ENCODE measurements around the gene CTSV.
"Not testable (repeated sequence)": the region's sequence is repeated elsewhere in the genome, so short reads cannot be mapped to it uniquely, and the experiment has no call there.

CTSV gene

GRCh38 chr9:97076238-97076637, 37.3 kb upstream of the CTSV start:
- TF ChIP-seq CTCF (IDR thresholded peaks at IDR 0.05) = no peak
- Histone ChIP-seq H3K27me3 (peaks cover 100% of the 10 kb centered on the region), H3K36me3 (no peaks in the 10 kb centered on the region), H3K4me1 (ENCODE audit: control insufficient read depth in 1 of 2, insufficient read depth in 1 of 2, low read depth in 1 of 2, low read length in 1 of 2) (no peaks in the 10 kb centered on the region), H3K9me3 (no peaks in the 10 kb centered on the region), H3K4me3 (ENCODE audit: low read depth in 1 of 2, low read length in 1 of 2) (no peak overlapping the region), H3K27ac (no peak overlapping the region)

DNA sequence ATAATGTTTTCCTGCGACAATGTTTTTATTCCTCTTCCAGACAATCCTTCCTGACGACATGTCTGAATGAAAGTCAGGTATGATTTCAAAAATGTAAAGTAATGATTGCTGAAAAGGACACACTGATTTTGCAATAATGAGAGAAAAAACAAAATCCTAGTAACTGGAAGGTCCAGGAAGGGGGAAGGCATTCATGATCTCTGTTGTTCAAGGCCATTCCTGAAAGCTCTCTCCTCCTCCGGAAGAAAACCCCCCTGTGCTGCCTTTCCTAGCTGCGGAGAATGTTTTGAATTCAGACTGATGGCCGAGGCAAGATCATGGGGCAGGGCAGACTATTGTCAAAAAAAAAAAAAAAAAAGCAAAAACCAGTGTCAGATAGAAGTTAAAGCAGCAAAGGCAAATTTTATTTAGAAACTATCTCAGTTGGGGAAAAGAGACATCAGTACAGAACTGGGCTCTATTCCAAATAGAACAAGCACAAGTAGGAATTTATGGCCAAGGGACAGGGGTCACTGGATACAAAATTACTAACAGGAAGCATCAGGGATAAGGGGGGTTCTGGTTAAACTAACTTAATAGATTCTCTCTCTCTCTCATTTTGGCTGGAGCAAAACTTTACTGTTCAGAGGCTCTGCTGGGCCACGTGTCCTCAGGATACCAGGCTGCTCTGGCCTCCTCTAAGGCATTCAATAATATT, 36.5 kb upstream of the CTSV start:
- no peak overlapping the region for H3K27ac ChIP-seq
- H3K4me3 ChIP-seq (ENCODE audit: low read depth in 1 of 2, low read length in 1 of 2) = no peak overlapping the region
- no peak for TF ChIP-seq CTCF (IDR thresholded peaks at IDR 0.05)
- H3K4me1 ChIP-seq (ENCODE audit: control insufficient read depth in 1 of 2, insufficient read depth in 1 of 2, low read depth in 1 of 2, low read length in 1 of 2) = no peaks in the 10 kb centered on the region
- H3K27me3 ChIP-seq = peaks cover 100% of the 10 kb centered on the region
- H3K36me3 ChIP-seq = no peaks in the 10 kb centered on the region
- no peaks in the 10 kb centered on the region for H3K9me3 ChIP-seq

- H3K27ac ChIP-seq = no peak overlapping the region
- peaks cover 97% of the 10 kb centered on the region for H3K27me3 ChIP-seq
- no peaks in the 10 kb centered on the region for H3K4me1 ChIP-seq (ENCODE audit: control insufficient read depth in 1 of 2, insufficient read depth in 1 of 2, low read depth in 1 of 2, low read length in 1 of 2)
- no peaks in the 10 kb centered on the region for H3K9me3 ChIP-seq
- no peaks in the 10 kb centered on the region for H3K36me3 ChIP-seq
- H3K4me3 ChIP-seq (ENCODE audit: low read depth in 1 of 2, low read length in 1 of 2) = no peak overlapping the region
- TF ChIP-seq CTCF (IDR thresholded peaks at IDR 0.05) = no peak
These were observed 34.6 kb upstream of the CTSV start for GRCh38 chr9:97073506-97073905.

GRCh38 chr9:97072285-97072776, 33.4 kb upstream of the CTSV start:
- H3K4me1 ChIP-seq (ENCODE audit: control insufficient read depth in 1 of 2, insufficient read depth in 1 of 2, low read depth in 1 of 2, low read length in 1 of 2) = no peaks in the 10 kb centered on the region
- H3K27me3 ChIP-seq = peaks cover 85% of the 10 kb centered on the region
- no peak for TF ChIP-seq CTCF (IDR thresholded peaks at IDR 0.05)
- H3K4me3 ChIP-seq (ENCODE audit: low read depth in 1 of 2, low read length in 1 of 2) = no peak overlapping the region
- no peaks in the 10 kb centered on the region for H3K9me3 ChIP-seq
- H3K36me3 ChIP-seq = no peaks in the 10 kb centered on the region
- H3K27ac ChIP-seq = no peak overlapping the region

GRCh38 chr9:97070325-97070724, 31.4 kb upstream of the CTSV start:
- H3K27ac ChIP-seq; H3K9me3 ChIP-seq; H3K4me3 ChIP-seq (ENCODE audit: low read depth in 1 of 2, low read length in 1 of 2); H3K4me1 ChIP-seq (ENCODE audit: control insufficient read depth in 1 of 2, insufficient read depth in 1 of 2, low read depth in 1 of 2, low read length in 1 of 2); H3K36me3 ChIP-seq: not testable (repeated sequence)
- H3K27me3 ChIP-seq = peaks cover 65% of the 10 kb centered on the region

DNA sequence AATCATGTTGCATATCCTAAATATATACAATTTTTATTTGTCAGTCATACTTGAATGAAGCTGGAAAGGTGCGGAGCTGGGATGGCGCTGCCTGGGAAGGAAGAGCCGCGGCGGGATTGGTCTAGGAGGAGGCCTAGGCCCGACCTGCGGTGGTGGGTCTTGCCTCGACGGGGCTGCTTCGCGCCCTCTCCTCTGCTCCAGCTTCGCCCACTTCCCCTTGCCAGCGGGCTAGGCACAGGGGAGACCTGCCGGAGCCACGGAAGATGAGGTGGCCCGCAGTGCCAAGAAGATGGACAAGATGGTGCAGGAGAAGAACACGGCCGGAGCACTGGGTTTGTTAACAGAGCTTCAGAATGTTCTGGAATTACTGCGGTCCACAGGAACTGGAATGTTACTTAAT, 28.5 kb upstream of the CTSV start:
- H3K4me1 ChIP-seq (ENCODE audit: control insufficient read depth in 1 of 2, insufficient read depth in 1 of 2, low read depth in 1 of 2, low read length in 1 of 2) = no peaks in the 10 kb centered on the region
- no peak overlapping the region for H3K4me3 ChIP-seq (ENCODE audit: low read depth in 1 of 2, low read length in 1 of 2)
- no peak for TF ChIP-seq CTCF (IDR thresholded peaks at IDR 0.05)
- no peaks in the 10 kb centered on the region for H3K36me3 ChIP-seq
- no peak overlapping the region for H3K27ac ChIP-seq
- H3K27me3 ChIP-seq = peaks cover 37% of the 10 kb centered on the region
- H3K9me3 ChIP-seq = no peaks in the 10 kb centered on the region
